AML-193 (cell line): ENCODE measurements around the gene ZNF385B.

ENCODE experiments used
- DNase-seq, 2 experiments: peaks; one replicate each; lab custom pipeline; 2025; lab: John Stamatoyannopoulos, UW

ZNF385B gene

GRCh38 chr2:179856205-179856604 lies 5.2 kb downstream of the ZNF385B start:
- no peak for DNase-seq

- no peak for DNase-seq
These were observed 5.7 kb downstream of the ZNF385B start for GRCh38 chr2:179855673-179856072.

GRCh38 chr2:179854891-179855290 lies 6.5 kb downstream of the ZNF385B start:
- no peak for DNase-seq

GRCh38 chr2:179853108-179853507 lies 8.3 kb downstream of the ZNF385B start:
- no peak for DNase-seq

GRCh38 chr2:179850188-179850587 lies 11.2 kb downstream of the ZNF385B start:
- no peak for DNase-seq

GRCh38 chr2:179849719-179850118 lies 11.7 kb downstream of the ZNF385B start:
- no peak for DNase-seq

- no peak for DNase-seq
These were observed 17.9 kb downstream of the ZNF385B start for GRCh38 chr2:179843541-179843940.

- no peak for DNase-seq
These were observed 18.8 kb downstream of the ZNF385B start for GRCh38 chr2:179842498-179843153.

- no peak for DNase-seq
These were observed 20.6 kb downstream of the ZNF385B start for GRCh38 chr2:179840840-179841239.

GRCh38 chr2:179837408-179837807 lies 24.0 kb downstream of the ZNF385B start:
- no peak for DNase-seq

- DNase-seq, result no peak
These were observed 31.2 kb downstream of the ZNF385B start for GRCh38 chr2:179830043-179830787.

- no peak for DNase-seq
These were observed 35.1 kb downstream of the ZNF385B start for GRCh38 chr2:179826297-179826696.

GRCh38 chr2:179825494-179825893 lies 35.9 kb downstream of the ZNF385B start:
- DNase-seq, result no peak

GRCh38 chr2:179824961-179825360 lies 36.5 kb downstream of the ZNF385B start:
- no peak for DNase-seq

GRCh38 chr2:179822540-179822939 lies 38.9 kb downstream of the ZNF385B start:
- DNase-seq, result no peak

GRCh38 chr2:179818546-179818945 lies 42.9 kb downstream of the ZNF385B start:
- DNase-seq, result no peak

- no peak for DNase-seq
These were observed 44.1 kb downstream of the ZNF385B start for GRCh38 chr2:179817181-179817841.

GRCh38 chr2:179814050-179814449 lies 47.4 kb downstream of the ZNF385B start:
- no peak for DNase-seq

- no peak for DNase-seq
These were observed 48.9 kb downstream of the ZNF385B start for GRCh38 chr2:179812501-179812900.

GRCh38 chr2:179811042-179811441 lies 50.4 kb downstream of the ZNF385B start:
- DNase-seq, result no peak

GRCh38 chr2:179809606-179810005 lies 51.8 kb downstream of the ZNF385B start:
- no peak for DNase-seq

GRCh38 chr2:179805001-179805400 lies 56.4 kb downstream of the ZNF385B start:
- no peak for DNase-seq

- no peak for DNase-seq
These were observed 57.2 kb downstream of the ZNF385B start for GRCh38 chr2:179804206-179804605.
